Choroid plexus epithelial cell (primary cell): ENCODE data around the gene SIVA1.
A peak's percentile ranks its signal among the peaks of the same experiment; 100 is the strongest.

Experiments
- DNase-seq: peaks from one replicate; pipeline ENCODE4 v3.0.0-alpha.2; 2010; ENCODE audit warnings: low read depth
- H3K4me3 ChIP-seq: 2 replicates; pipeline ENCODE4 v1.5.1; 2011; ENCODE audit warnings: low read depth, mild to moderate bottlenecking, control low read depth, low read length, moderate library complexity
- CTCF ChIP-seq: conservative IDR thresholded peaks from 2 replicates; pipeline ENCODE4 v1.5.1; 2011; ENCODE audit warnings: low read depth, mild to moderate bottlenecking, control low read depth, inconsistent platforms, low read length, moderate library complexity

The SIVA1 gene

GRCh38 chr14:104735830-104736642, 16.9 kb upstream of the SIVA1 start:
- DNase-seq: peak; percentile 81
- no peak for TF ChIP-seq CTCF
- no peak overlapping the region for H3K4me3 ChIP-seq

GRCh38 chr14:104738375-104739019, 14.4 kb upstream of the SIVA1 start:
- H3K4me3 ChIP-seq: no peak overlapping the region
- no peak for DNase-seq
- no peak for TF ChIP-seq CTCF

- no peak for TF ChIP-seq CTCF
- no peak for DNase-seq
- no peak overlapping the region for H3K4me3 ChIP-seq
Observed at GRCh38 chr14:104739026-104739425, 13.9 kb upstream of the SIVA1 start.

- H3K4me3 ChIP-seq: no peak overlapping the region
- no peak for TF ChIP-seq CTCF
- DNase-seq: no peak
Observed at GRCh38 chr14:104739546-104740516, 13.1 kb upstream of the SIVA1 start.

GRCh38 chr14:104741108-104741802, 11.7 kb upstream of the SIVA1 start:
- no peak for TF ChIP-seq CTCF
- no peak overlapping the region for H3K4me3 ChIP-seq
- no peak for DNase-seq

GRCh38 chr14:104741803-104742251, 11.1 kb upstream of the SIVA1 start:
- DNase-seq: no peak
- no peak for TF ChIP-seq CTCF
- H3K4me3 ChIP-seq: no peak overlapping the region
